Lower leg skin (tissue), 4 donors: ENCODE data around the gene GHR. TPM values are rescaled to one million over a fixed set of nuclear protein-coding genes. Genes with fewer than 3 reads are reported as not detected.
"Not testable (repeated sequence)": the region's sequence is repeated elsewhere in the genome, so short reads cannot be mapped to it uniquely, and the experiment has no call there.

Experiments used
- DNase-seq, 2 donors: peaks; one replicate each; pipeline ENCODE4 v3.0.0-alpha.2; 2019; ENCODE audit warnings: low spot score in 2 of 2
- H3K4me3 ChIP-seq: fragments of 200-600 bp; sonication (generic); 2 replicates; pipeline ENCODE4 v1.5.1; 2017; ENCODE audit warnings: mild to moderate bottlenecking, low read depth; ENCODE audit not compliant: poor library complexity, severe bottlenecking
- POLR2A ChIP-seq, 2 donors: fragments of 450-650 bp; IDR thresholded peaks; one replicate each; pipeline ENCODE4 v1.6.1; 2016 to 2017; ENCODE audit warnings: antibody characterized with exemption in 2 of 2, mild to moderate bottlenecking in 1 of 2, moderate library complexity in 1 of 2
- WGBS, 2 donors: methylation state at CpG; one replicate each; pipeline ENCODE4 v1.1.5; 2018; 5-methylcytosine and 5-hydroxymethylcytosine counted together
- intact Hi-C: fragments of 100-400 bp; cut with DNase I; formaldehyde crosslinking; loops from one replicate; pipeline ENCODE4 v1.15.0; 2023; ENCODE audit warnings: low total_unique reads
- total RNA-seq, 4 donors: library from RNA; depleted of rRNA; stranded (reverse); fragments of >200 nt; gene quantifications; one replicate each; pipeline ENCODE4 v1.1.0, GENCODE V29; 2016
- TF ChIP-seq, protein P1 (sequence below), 3 donors: fragments of 450-650 bp; IDR thresholded peaks; one replicate each; pipeline ENCODE4 v1.5.1; 2016; ENCODE audit warnings: antibody characterized with exemption in 3 of 3, mild to moderate bottlenecking in 3 of 3, moderate library complexity in 2 of 3

The GHR gene
- total RNA-seq, 4 donors from 2014 or later = 10.5 to 23.1 (median 14.2) TPM

DNA sequence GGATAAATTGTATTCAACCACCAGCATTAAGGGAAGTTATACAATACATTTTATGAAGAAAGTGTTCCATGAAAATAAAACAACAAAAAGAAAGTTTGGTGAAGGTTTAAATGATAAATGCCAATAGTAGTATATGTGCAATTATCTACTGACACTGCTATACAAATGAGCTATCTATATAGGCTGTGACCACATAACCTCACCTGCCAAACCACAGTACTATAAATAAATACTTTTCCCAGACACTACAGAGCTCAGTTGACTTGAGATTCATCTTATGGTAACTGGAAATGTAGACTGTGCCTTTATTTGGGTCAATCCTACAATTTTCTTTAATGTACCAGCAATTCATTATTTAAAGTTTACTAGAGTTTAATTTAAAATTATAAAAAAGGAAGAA is 252.4 kb downstream of the GHR start:
- H3K4me3 ChIP-seq = no peak overlapping the region
- intact Hi-C loops = no loop called here
- no peak for TF ChIP-seq POLR2A (IDR thresholded peaks at IDR 0.05)
- TF ChIP-seq, protein P1, sequence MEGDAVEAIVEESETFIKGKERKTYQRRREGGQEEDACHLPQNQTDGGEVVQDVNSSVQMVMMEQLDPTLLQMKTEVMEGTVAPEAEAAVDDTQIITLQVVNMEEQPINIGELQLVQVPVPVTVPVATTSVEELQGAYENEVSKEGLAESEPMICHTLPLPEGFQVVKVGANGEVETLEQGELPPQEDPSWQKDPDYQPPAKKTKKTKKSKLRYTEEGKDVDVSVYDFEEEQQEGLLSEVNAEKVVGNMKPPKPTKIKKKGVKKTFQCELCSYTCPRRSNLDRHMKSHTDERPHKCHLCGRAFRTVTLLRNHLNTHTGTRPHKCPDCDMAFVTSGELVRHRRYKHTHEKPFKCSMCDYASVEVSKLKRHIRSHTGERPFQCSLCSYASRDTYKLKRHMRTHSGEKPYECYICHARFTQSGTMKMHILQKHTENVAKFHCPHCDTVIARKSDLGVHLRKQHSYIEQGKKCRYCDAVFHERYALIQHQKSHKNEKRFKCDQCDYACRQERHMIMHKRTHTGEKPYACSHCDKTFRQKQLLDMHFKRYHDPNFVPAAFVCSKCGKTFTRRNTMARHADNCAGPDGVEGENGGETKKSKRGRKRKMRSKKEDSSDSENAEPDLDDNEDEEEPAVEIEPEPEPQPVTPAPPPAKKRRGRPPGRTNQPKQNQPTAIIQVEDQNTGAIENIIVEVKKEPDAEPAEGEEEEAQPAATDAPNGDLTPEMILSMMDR (IDR thresholded peaks at IDR 0.05) = no peak
- DNase-seq = no peak

DNA sequence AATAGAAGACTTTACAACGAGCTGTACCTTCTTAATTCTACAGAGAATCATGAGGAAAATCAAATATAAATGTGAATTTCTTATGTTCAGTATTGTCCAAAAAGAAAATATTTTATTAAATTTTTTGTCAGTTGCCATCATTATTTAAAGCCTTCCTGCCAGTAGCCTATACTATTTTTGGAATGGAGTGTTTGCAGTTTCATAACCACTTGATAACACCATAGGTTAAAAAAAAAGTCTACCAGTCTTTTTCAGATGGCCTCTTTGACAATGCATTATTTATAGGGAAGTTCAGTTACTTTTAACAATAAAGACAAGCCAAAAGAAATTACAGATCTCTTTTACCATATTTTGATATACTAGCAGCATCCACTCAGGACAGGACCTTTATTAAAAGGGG is 253.1 kb downstream of the GHR start:
- TF ChIP-seq POLR2A (IDR thresholded peaks at IDR 0.05) = no peak
- TF ChIP-seq, protein P1 (IDR thresholded peaks at IDR 0.05) = no peak
- no peak overlapping the region for H3K4me3 ChIP-seq
- 89 to 95% methylated on average over 1 of the region's 1 CpG for WGBS, 2 donors
- intact Hi-C loops = no loop called here
- no peak for DNase-seq

DNA sequence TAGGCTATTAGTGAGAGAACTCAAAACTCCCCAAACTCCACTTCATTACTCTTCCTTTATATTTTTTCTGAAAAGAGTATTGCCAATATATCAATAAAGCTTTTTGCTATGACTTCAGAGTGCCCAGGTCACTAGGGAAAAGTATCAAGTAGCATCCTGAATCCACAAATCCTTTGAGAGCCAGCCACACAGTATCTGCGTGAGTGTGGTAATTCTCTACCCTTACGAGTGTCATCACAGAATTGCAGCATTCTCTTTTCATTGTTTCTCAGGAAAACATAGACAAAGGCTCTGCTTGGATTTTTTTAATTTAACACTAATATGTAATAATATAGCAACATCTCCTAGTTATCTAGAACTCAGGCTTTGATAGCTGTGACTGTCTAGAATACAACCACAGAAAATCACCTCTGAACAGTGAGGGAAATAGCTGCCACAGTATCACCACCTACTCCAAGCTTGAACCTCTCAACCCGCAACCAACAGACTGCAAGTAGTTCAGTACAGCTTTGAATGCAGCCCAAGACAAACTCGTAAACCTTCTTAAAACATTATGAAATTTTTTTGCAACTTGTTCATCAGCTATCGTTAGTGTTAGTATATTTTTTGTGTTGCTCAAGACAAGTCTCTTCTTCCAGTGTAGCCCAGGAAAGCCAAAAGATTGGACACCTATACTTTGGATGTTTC is 254.1 kb downstream of the GHR start:
- no peak overlapping the region for H3K4me3 ChIP-seq
- 67 to 74% methylated on average over 5 of the region's 5 CpGs for WGBS, 2 donors
- TF ChIP-seq POLR2A (IDR thresholded peaks at IDR 0.05) = no peak
- TF ChIP-seq, protein P1 (IDR thresholded peaks at IDR 0.05) = no peak
- intact Hi-C loops = no loop called here
- DNase-seq = no peak

DNA sequence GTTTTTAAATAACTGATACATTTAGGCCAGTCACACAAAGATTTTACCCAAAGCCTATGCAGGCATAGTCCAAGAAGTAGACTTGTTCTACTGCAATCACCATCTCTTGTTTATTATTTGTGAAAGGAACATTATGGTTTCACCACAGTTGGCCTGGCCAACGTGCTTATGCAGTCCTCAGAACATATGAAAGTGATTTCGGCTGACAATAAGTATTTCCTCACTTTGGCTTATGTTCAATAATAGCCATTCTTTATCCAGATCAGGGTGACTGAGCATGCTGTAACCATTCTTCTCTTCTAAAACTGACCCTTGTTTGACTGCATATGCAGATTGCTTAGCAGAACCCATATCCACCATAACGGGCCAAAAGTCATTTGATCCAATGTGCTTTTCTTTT is 256.8 kb downstream of the GHR start:
- no peak overlapping the region for H3K4me3 ChIP-seq
- peak in 1 of 2 donors; percentile 50 for DNase-seq
- TF ChIP-seq, protein P1 (IDR thresholded peaks at IDR 0.05) = no peak
- no peak for TF ChIP-seq POLR2A (IDR thresholded peaks at IDR 0.05)
- WGBS, 2 donors = 56 to 74% methylated on average over 3 of the region's 3 CpGs
- intact Hi-C loops = no loop called here

DNA sequence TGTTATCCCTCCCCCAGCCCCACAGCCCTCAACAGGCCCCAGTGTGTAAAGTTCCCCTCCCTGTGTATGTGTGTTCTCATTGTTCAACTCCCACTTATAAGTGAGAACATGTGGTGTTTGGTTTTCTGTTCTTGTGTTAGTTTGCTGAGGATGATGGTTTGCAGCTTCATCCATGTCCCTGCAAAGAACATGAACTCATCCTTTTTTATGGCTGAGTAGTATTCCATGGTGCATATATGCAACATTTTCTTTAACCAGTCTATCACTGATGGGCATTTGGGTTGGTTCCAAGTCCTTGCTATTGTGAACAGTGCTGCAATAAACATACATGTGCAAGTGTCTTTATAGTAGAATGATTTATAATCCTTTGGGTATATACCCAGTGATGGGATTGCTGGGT is 261.8 kb downstream of the GHR start:
- H3K4me3 ChIP-seq, intact Hi-C loops: not testable (repeated sequence)

DNA sequence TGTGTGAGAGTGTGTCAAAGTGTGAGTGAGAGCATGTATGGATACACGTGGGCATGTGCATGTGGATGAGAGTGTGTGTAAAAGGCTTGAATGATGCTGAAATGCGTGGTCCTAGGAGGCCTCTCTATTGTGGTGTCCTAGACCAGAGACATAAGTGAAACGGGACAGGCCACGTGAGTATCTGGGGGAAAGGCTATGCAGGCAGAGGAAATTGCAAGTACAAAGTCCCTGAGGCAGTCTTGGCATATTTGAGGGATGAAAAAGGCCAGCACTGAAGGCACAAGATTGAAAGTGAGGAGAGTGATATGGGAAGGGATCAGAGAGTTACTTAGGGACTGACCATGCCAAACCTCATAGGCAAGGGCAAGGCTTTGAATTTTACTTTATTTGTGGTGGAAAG is 266.2 kb downstream of the GHR start:
- no peak for DNase-seq
- WGBS, 2 donors = 57 to 82% methylated on average over 4 of the region's 4 CpGs
- intact Hi-C loops = no loop called here
- TF ChIP-seq, protein P1 (IDR thresholded peaks at IDR 0.05) = no peak
- TF ChIP-seq POLR2A (IDR thresholded peaks at IDR 0.05) = no peak
- H3K4me3 ChIP-seq = no peak overlapping the region

More for the DNA sequence above, 261.8 kb downstream of the GHR start:
- not testable (repeated sequence) for DNase-seq
